ENCODE results near the gene FHL3. TPM values are rescaled to one million over a fixed set of nuclear protein-coding genes. Genes with fewer than 3 reads are reported as not detected.

FHL3 gene
- total and polyA plus RNA-seq, 2 of the 8 experiments (the other 6 are each of a cell fraction or from before 2014, with no cell fraction given): 14.3 to 35.6 TPM

- CTCF ChIA-PET (ENCODE audit: partially characterized antibody): interaction anchor here (0.6 to 6.0 kb wide), 7 partner anchors 8 to 83 kb away, joined by 3 to 47 read pairs (median 4); no protein-coding TSS in a partner anchor
- DNase-seq (ENCODE audit: low read depth in 1 of 2, low spot score in 2 of 2): no peak
Observed at GRCh38 chr1:37951041-37951782, 54.1 kb downstream of the FHL3 start.

More at GRCh38 chr1:37951041-37951782, 54.1 kb downstream of the FHL3 start:
- Histone ChIP-seq H3K36me3 (ENCODE audit: control insufficient read depth in 2 of 4, insufficient read depth in 4 of 4, low read length in 3 of 4) (no peaks in the 10 kb centered on the region), H2AFZ (ENCODE audit: low read length) (no peak overlapping the region), H2BK15ac (ENCODE audit: low read length) (no peak overlapping the region), H2BK12ac (ENCODE audit: low read depth, low read length) (no peak overlapping the region), H3K79me2 (ENCODE audit: control insufficient read depth in 1 of 2, insufficient read depth in 2 of 2, low read length in 2 of 2) (no peaks in the 10 kb centered on the region), H2BK120ac (replicated peaks; ENCODE audit: low read depth, low read length) (no peak overlapping the region), H4K8ac (ENCODE audit: extremely low read depth, insufficient read depth, low read length) (no peak overlapping the region), H4K5ac (ENCODE audit: insufficient read length, low read depth, low read length) (no peak overlapping the region), H3K9ac (replicated peaks in 1 of 4; ENCODE audit: extremely low read depth in 1 of 4, low read depth in 3 of 4, low read length in 3 of 4) (no peak overlapping the region), H3K4me2 (ENCODE audit: insufficient read depth in 1 of 2, low read depth in 2 of 2, low read length in 2 of 2) (no peak overlapping the region), H3K27ac (ENCODE audit: low read depth, low read length) (no peak overlapping the region), H3K56ac (replicated peaks; ENCODE audit: insufficient read length, low read depth, low read length) (no peak overlapping the region), H3K27me3 (replicated peaks in 1 of 4; ENCODE audit: control insufficient read depth in 3 of 4, extremely low read depth in 1 of 4, insufficient read depth in 3 of 4, low read length in 3 of 4) (no peaks in the 10 kb centered on the region), H4K91ac (replicated peaks; ENCODE audit: insufficient read length, low read length) (no peak overlapping the region), H3K79me1 (ENCODE audit: low read depth, low read length) (no peaks in the 10 kb centered on the region), H3K23me2 (ENCODE audit: low read depth, low read length) (peaks cover 3% of the 10 kb centered on the region; the same call in 1 of the 2 replicates), H3K18ac (ENCODE audit: extremely low read depth, low read length) (no peak overlapping the region), H3K4me3 (ENCODE audit: extremely low read depth in 1 of 4, insufficient read depth in 2 of 4, low read depth in 3 of 4, low read length in 4 of 4) (no peak overlapping the region), H2BK5ac (ENCODE audit: low read depth, low read length) (no peak overlapping the region), H2BK20ac (ENCODE audit: low read length) (no peak overlapping the region), H3K23ac (ENCODE audit: insufficient read length) (no peak overlapping the region), H3K4me1 (replicated peaks in 1 of 4; ENCODE audit: control insufficient read depth in 3 of 4, insufficient read depth in 4 of 4, low read length in 3 of 4) (peaks cover 0 to 4% (median 1%) of the 10 kb centered on the region in 4 experiments; a peak in 5 of 7 replicates), H3K14ac (ENCODE audit: insufficient read length) (no peak overlapping the region), H3K9me3 (ENCODE audit: insufficient read depth in 2 of 2, low read depth in 1 of 2, low read length in 1 of 2) (no peaks in the 10 kb centered on the region), H3K4ac (replicated peaks; ENCODE audit: insufficient read length, low read depth, low read length) (no peak overlapping the region), H2AK5ac (ENCODE audit: low read depth, low read length) (no peak overlapping the region), H4K20me1 (replicated peaks in 1 of 2; ENCODE audit: control insufficient read depth in 1 of 2, insufficient read depth in 2 of 2, low read length in 2 of 2) (no peaks in the 10 kb centered on the region)
- TF ChIP-seq RNF2 (IDR thresholded peaks at IDR 0.05; ENCODE audit: borderline replicate concordance, low read depth, low read length, missing control alignments, poor library complexity, severe bottlenecking): no peak
- TF ChIP-seq JUN (IDR thresholded peaks at IDR 0.05; ENCODE audit: low read depth, low read length): no peak
- no peak for TF ChIP-seq NANOG (IDR thresholded peaks at IDR 0.05; ENCODE audit: insufficient read depth, low read depth, low read length, poor library complexity, severe bottlenecking)
- TF ChIP-seq FOSL1 (IDR thresholded peaks at IDR 0.05; ENCODE audit: insufficient read depth, low read depth, low read length): no peak
- no peak for TF ChIP-seq SIX5 (IDR thresholded peaks at IDR 0.05; ENCODE audit: low read depth, low read length)
- no peak for TF ChIP-seq MAX (IDR thresholded peaks at IDR 0.05)
- no peak for TF ChIP-seq EZH2 (IDR thresholded peaks at IDR 0.05; ENCODE audit: low read depth, low read length, severe bottlenecking)
- no peak for TF ChIP-seq CTCF (IDR thresholded peaks at IDR 0.05; ENCODE audit: control extremely low read depth in 1 of 3, insufficient read depth in 1 of 3, low read depth in 1 of 3, low read length in 3 of 3)
- 94% methylated on average over 11 of the region's 11 CpGs; no CpG with 5 or more reads in 1 of the 2 experiments for WGBS, 2 experiments (ENCODE audit: extremely low coverage in 1 of 2, insufficient coverage in 1 of 2, insufficient read length in 1 of 2, insufficient replicate concordance in 2 of 2, low coverage in 1 of 2, low lambda C conversion rate in 2 of 2, missing lambda C conversion rate in 1 of 2)
- no peak for FAIRE-seq
- POLR2A ChIA-PET (ENCODE audit: partially characterized antibody): interaction anchor here (0.9 to 4.8 kb wide), 3 partner anchors 13 to 20 kb away, joined by 4 to 19 read pairs (median 5); no protein-coding TSS in a partner anchor
